Kidney capillary endothelial cell (primary cell): Measurements from ENCODE around the gene NTNG1.
A peak's percentile ranks its signal among the peaks of the same experiment; 100 is the strongest.

Source experiments
- DNase-seq: peaks from one replicate; pipeline ENCODE4 v3.0.0-alpha.2; 2018; ENCODE audit warnings: low spot score

Gene NTNG1

DNA sequence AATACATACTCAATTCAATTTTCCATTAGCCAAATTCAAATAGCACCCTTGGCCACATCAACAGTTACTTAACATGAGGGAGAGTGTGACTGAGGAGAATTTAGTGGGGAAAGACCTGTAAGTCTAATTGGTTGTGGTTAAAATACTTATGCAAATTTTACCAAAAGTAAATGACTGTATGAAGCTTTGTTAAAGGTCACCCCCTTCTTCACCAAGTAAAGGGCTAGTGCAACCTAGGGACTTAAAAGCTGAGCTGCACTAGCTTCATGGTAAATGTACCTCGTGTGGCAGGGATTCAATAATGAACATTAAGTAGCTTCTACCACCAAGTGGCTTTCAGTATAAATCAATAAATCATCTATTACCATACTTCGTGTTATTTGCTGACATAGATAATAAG lies 372.0 kb downstream of the NTNG1 start:
- DNase-seq = no peak

DNA sequence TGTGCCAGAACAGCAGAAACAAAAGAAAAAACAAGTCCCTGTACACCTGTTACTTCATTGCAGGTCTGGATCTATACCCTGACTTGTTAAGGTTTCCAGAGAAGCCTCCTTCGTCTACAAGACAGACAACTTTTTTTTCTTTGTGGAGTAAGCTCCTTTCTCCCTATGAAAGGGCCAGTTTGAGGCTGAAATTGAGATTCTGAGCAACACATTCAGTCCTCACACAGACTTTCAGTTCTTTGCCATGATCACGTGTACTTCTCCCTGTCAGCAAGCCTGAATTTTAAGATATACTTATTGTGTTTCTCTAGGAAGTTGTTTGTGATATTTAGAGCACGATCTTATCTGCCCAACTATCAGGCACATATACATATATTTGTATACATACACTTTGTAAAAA lies 374.0 kb downstream of the NTNG1 start:
- DNase-seq = no peak

DNA sequence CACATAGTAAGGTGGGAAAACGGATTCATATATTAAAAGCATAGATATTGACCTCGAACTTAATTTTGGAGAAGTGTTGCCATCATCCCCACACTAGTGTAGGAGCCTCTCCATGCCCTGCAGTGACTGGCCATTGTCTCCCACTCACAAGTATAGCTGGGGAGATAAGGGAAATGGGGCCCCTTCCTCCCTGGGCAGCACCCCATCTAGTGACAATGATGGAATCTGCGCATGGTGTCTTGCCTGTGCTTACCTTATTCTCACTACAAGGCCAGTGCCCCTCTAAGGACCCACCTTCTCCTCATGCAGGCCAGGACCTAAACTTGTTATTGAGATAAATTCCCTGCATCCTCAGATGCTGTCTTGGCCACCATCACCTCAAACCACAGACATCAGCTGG lies 374.9 kb downstream of the NTNG1 start:
- no peak for DNase-seq

DNA sequence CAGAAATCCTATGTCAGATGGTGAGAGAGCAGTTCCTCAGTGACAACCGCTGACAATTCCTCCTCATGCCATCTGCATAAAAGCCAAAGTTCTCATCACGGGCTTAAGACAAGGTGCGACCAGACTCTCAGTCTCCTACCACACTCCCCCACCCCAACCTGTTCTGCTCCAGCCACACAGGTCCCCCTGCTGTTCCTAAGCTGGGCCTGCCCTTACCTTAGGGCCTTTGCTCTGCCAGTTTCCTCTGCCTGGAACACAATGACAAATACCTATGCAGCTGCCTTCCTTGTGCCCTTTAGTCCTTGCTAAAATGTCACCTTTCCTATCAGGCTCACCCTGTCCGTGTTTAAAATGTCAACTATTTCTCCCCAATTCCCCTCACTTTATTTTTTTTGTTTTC lies 382.2 kb downstream of the NTNG1 start:
- no peak for DNase-seq

- DNase-seq = no peak
Measured at GRCh38 chr1:107523736-107524135, 382.9 kb downstream of the NTNG1 start.

DNA sequence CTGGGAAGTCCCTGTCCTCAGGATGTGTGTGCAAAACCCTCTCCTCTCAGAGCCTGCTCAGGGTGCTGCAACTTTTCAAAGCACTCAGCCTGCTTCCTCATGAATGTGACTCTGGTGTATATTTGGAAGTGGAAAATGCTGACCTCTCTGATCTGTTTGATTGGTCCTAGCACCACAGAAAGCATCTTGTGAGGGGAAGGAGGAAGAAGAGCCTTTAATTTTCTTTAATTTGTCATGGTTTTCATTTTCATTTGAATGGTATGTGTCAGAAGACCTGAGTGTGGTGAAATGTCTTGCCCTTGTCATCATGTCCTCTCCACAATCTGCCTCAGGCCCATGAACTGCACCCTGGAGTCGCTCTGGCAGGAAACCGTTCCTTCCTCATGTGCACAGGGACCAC lies 383.5 kb downstream of the NTNG1 start:
- DNase-seq = no peak

DNA sequence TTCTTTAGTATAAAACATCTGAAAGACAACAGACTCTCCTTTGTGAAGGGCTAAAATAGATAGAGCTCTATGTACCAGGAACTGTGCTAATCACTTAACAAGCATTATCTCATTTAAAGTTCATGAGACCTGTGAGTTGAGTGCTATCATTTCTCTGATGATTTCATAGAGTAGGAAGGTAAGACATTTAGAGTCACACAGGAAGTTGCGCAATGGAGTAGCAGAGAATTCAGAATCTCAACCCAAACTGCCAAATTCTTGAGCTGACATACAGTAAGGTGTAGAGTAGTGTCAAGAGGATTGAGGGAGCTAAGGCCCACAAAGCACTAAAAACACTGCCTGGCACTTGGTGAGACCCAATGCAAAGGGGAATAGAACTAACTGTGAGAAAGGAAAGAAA lies 384.3 kb downstream of the NTNG1 start:
- no peak for DNase-seq

- no peak for DNase-seq
Measured at GRCh38 chr1:107525961-107526360, 385.1 kb downstream of the NTNG1 start.

- no peak for DNase-seq
Measured at GRCh38 chr1:107526524-107527198, 385.8 kb downstream of the NTNG1 start.

- peak; percentile 61 for DNase-seq
Measured at GRCh38 chr1:107529511-107530149, 388.8 kb downstream of the NTNG1 start.

GRCh38 chr1:107530543-107530942 lies 389.7 kb downstream of the NTNG1 start:
- peak; percentile 12 for DNase-seq

GRCh38 chr1:107531065-107531908 lies 390.4 kb downstream of the NTNG1 start:
- no peak for DNase-seq

DNA sequence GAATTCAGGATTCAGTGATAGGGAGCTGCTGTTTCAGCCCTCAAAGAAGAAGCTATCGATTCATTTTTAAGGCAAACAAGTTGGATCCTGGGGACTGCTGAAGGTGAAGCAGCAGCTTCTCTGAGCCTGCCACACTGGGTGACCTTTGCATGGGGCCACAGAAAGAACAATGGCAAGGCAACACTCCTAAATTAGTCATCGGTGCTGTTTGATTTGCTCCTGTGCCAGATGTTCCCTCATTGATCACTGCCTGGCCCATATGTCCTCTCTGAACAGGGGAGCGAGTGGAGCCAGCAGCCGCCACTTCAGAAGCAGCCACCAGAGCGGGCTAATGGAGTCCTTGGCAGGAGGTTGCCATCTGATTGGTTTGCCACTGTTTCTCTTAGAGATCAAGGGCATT lies 391.5 kb downstream of the NTNG1 start:
- DNase-seq = peak; percentile 14
